Measurements from ENCODE around the gene RTN4RL1. TPM values are rescaled to one million over a fixed set of nuclear protein-coding genes. Genes with fewer than 3 reads are reported as not detected.

Gene RTN4RL1, protein sequence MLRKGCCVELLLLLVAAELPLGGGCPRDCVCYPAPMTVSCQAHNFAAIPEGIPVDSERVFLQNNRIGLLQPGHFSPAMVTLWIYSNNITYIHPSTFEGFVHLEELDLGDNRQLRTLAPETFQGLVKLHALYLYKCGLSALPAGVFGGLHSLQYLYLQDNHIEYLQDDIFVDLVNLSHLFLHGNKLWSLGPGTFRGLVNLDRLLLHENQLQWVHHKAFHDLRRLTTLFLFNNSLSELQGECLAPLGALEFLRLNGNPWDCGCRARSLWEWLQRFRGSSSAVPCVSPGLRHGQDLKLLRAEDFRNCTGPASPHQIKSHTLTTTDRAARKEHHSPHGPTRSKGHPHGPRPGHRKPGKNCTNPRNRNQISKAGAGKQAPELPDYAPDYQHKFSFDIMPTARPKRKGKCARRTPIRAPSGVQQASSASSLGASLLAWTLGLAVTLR
- total RNA-seq: under 1 TPM; 0.17 to 0.21 TPM

DNA sequence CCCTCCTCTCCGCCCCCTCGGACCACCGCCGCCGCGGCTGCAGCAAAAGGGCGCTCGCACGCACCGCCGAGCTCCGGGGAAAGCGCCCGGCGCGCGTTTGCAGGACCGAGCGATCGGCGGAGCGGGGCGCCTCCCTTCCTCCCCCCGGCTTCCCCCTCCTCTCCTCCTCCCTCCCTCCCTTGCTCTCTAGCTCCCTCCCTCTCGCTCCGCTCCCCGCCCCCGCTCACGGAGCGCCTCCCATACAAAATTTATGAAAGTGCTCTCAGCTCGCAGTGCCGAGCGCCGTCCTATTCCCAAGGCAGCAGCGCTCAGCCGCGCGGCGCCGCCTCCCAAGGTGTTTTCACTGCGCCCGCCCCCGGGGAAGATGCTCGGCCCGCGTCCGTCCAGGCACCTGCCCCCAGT lies at the start of gene RTN4RL1:
TSS of gene RTN4RL1 (minus strand) at position 115 of the 402 bp plus-strand sequence. CDS start 469 bp downstream, outside the sequence.
- CTCF ChIA-PET: interaction anchor here (0.6 to 3.6 kb wide), 10 partner anchors 20 to 376 kb away, joined by 3 to 23 read pairs (median 5); partner anchors contain the start of genes HIC1 and RILP
- intact Hi-C loops (cut with micrococcal nuclease): no loop called here
- Mint-ChIP-seq H3K4me3 (peak within 1 kb of the TSS; percentile 66), H3K9me3 (no peaks in the 10 kb centered on the region), H3K27me3 (peaks cover 31% of the 10 kb centered on the region), H3K36me3 (no peaks in the 10 kb centered on the region), H3K4me1 (ENCODE audit: low read depth) (peaks cover 9% of the 10 kb centered on the region), H3K27ac (no peak within 1 kb of the TSS)
- peak; percentile 77 for DNase-seq
- POLR2A ChIA-PET: interaction anchor here (0.5 to 0.6 kb wide), 3 partner anchors 302 to 310 kb away, joined by 3 read pairs; no protein-coding TSS in a partner anchor

DNA sequence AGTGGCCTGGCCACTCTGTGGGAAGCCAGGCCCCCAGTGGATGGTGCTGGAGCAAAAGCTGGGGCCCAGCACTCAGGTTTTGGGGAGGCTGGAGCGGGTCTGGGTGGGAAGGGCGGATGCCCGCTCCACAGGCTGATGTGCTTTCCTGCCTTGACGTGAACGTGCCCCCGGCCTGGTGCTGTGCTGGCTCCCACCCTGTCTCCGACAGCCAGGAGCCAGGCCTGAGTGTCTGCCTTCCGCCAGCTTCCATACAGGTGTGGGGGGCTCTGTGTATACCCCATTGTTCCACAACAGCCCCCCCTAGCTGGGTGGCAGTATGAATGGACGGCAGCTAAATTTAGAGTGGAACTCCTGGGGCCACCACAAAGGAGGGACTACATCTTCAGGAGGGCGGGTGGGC lies 49.8 kb upstream of the RTN4RL1 start:
- POLR2A ChIA-PET: interaction anchor here (0.6 to 0.9 kb wide), 2 partner anchors 11 to 1629 kb away, joined by 3 read pairs; no protein-coding TSS in a partner anchor
- peaks cover 27% of the 10 kb centered on the region for H3K4me1 Mint-ChIP-seq (ENCODE audit: low read depth)
- H3K27me3 Mint-ChIP-seq: no peaks in the 10 kb centered on the region
- intact Hi-C loops (cut with micrococcal nuclease): no loop called here
- no peak overlapping the region for H3K27ac Mint-ChIP-seq
- CTCF ChIA-PET: interaction anchor here (0.8 kb wide), 1 partner anchor 170 kb away, joined by 3 read pairs; no protein-coding TSS in a partner anchor
- peaks cover 42% of the 10 kb centered on the region for H3K36me3 Mint-ChIP-seq
- no peak for DNase-seq
- H3K9me3 Mint-ChIP-seq: no peaks in the 10 kb centered on the region
- no peak overlapping the region for H3K4me3 Mint-ChIP-seq

DNA sequence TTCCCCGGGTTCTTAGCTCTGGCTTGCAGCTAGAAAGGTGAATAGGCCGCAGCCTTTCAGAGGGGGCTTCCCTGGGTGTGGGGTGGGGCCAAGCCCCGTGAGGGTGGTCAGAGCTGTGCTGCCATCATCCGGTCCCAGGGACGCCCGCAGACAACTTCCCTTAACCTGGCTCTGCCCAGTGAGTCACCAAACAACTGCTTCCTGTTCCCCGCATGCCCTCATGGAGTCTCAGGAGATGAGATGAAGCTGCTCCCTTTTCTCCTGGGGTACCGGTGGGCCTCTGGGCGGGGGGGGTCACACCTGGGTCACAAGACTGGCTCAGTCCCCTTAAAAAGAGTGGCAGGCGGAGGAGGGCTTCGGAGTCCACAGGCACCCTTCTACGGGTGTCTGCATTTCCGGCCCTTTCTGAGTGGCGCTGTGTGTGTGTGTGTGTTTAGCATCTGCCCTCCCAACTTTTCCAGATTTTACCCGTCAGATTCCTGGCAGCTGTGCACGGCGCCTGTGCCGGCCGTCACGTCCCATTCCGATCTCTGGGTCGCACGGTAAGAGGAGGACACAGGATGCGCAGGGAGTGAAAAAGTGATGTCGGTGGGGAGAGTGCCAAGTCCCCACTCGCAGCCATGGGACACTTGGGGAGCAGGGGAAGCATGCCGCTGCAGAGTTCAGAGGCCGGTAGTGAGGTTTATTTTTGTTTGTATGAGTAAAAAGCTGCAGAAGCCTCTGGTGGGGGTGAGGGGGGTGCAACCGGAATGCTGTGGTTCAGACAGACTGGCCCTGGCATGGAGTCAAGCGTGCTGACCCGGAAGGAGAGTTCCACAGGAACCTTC lies 46.5 kb upstream of the RTN4RL1 start:
- H3K4me1 Mint-ChIP-seq (ENCODE audit: low read depth): peaks cover 49% of the 10 kb centered on the region
- DNase-seq: no peak
- ChIA-PET POLR2A (interaction anchor here (1.0 to 5.7 kb wide), 6 partner anchors 10 to 182 kb away, joined by 5 to 82 read pairs (median 7); no protein-coding TSS in a partner anchor), CTCF (interaction anchor here (0.9 to 8.3 kb wide), 5 partner anchors 12 to 211 kb away, joined by 3 to 122 read pairs (median 6); partner anchors contain the start of gene HIC1)
- H3K27ac Mint-ChIP-seq: peak overlapping the region; percentile 93
- H3K36me3 Mint-ChIP-seq: peaks cover 46% of the 10 kb centered on the region
- H3K4me3 Mint-ChIP-seq: peak overlapping the region; percentile 7
- intact Hi-C loops (cut with micrococcal nuclease): no loop called here
- no peaks in the 10 kb centered on the region for H3K9me3 Mint-ChIP-seq
- H3K27me3 Mint-ChIP-seq: peaks cover 2% of the 10 kb centered on the region

DNA sequence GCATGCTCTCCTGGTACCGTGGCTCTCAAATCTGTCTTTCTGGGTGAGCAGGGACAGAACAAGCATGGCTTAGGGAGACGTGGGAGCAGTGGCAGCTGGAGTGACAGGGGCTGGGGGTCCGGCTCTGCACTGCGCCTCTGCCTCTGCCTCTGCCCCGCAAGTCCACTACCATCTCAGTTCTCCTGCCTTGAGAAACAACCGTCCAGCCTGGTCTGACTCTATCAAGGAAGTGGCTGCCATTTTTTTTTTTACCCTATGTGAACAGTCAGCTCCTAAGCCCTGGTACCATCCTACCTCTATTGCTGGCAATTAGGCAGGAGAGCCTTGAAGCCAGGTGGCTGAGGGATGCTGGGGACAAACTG lies 45.9 kb upstream of the RTN4RL1 start:
- Mint-ChIP-seq H3K4me3 (peak overlapping the region; percentile 36), H3K9me3 (no peaks in the 10 kb centered on the region), H3K36me3 (peaks cover 45% of the 10 kb centered on the region), H3K4me1 (ENCODE audit: low read depth) (peaks cover 49% of the 10 kb centered on the region), H3K27me3 (peaks cover 2% of the 10 kb centered on the region), H3K27ac (peak overlapping the region; percentile 93)
- CTCF ChIA-PET: interaction anchor here (0.9 to 8.3 kb wide), 7 partner anchors 13 to 212 kb away, joined by 3 to 122 read pairs (median 6); partner anchors contain the start of gene HIC1
- intact Hi-C loops (cut with micrococcal nuclease): no loop called here
- POLR2A ChIA-PET: interaction anchor here (0.6 to 5.7 kb wide), 9 partner anchors 11 to 193 kb away, joined by 3 to 82 read pairs (median 5); no protein-coding TSS in a partner anchor
- DNase-seq: no peak

DNA sequence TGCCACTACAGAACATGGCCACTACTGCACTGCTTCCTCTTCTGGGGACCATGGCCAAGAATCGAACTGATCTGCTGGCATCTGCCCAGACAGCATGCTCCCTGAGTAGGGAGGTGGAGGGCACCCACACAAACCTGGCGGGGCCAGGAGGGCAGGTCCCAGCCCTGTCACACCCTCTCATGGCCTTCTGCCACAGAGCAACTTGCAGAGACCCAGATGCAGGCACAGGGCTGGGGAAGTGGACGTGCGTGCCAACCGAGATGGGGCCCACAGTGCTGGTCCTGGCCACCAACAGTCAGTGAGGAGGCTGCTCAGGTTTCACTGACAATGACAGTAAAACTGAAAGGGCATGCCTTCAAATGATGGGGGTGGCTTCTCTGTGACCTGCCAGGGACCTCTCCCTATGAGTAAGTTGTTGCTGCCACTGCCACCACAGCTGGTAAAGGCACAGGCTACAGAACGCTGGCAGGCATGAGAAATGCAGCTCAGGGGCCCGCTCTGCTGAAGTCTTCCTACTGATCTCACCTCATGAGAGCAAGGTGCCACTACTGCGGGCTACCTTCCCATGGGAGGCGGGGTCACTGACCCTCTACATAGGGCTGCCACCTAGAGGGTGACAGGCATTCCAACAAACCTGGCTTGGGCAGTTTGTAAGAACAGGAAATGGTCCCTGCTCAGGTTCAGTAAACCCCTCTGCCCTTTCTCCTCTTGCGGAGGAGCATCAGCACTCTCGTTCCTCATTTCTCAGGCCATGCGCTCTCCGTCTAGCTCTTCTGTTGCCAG lies 45.3 kb upstream of the RTN4RL1 start:
- Mint-ChIP-seq H3K27me3 (peaks cover 2% of the 10 kb centered on the region), H3K4me1 (ENCODE audit: low read depth) (peaks cover 48% of the 10 kb centered on the region), H3K27ac (peak overlapping the region; percentile 93), H3K4me3 (peak overlapping the region; percentile 60), H3K9me3 (no peaks in the 10 kb centered on the region), H3K36me3 (peaks cover 50% of the 10 kb centered on the region)
- peak; percentile 93 for DNase-seq
- intact Hi-C loops (cut with micrococcal nuclease): loop anchor here (1.0 kb wide), 2 partner anchors 17 to 170 kb away; no protein-coding TSS in a partner anchor
- POLR2A ChIA-PET: interaction anchor here (0.5 to 5.7 kb wide), 12 partner anchors 12 to 1643 kb away, joined by 3 to 82 read pairs (median 4); no protein-coding TSS in a partner anchor
- CTCF ChIA-PET: interaction anchor here (0.9 to 8.3 kb wide), 8 partner anchors 13 to 212 kb away, joined by 3 to 122 read pairs (median 6); partner anchors contain the start of gene HIC1

DNA sequence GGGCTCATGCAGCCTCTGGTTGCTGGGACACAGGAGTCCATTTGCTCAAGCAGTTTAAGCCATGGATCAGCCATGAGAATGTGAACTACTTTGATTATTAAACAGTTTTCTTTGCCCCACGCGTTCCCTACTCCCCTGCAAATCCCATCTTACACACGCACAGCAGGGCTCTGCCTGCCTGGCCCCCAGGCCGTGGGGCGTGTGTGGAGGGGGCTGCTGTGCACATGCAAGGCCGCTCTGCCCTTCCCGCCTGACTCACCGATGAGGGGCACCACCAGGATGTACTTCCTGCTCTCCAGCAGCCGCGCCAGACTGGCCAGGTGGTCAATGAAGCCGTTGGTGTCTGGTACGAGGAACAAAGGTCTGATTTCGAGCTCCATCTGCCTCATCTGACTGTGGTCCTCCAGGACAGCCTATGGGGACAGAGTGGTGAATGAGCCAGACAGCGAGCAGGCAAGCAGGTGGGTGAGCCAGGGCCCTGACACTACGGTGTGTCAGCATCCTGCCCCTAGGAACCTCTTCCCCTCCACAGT lies 43.5 kb upstream of the RTN4RL1 start:
- peak overlapping the region; percentile 57 for H3K4me3 Mint-ChIP-seq
- H3K9me3 Mint-ChIP-seq: no peaks in the 10 kb centered on the region
- H3K27ac Mint-ChIP-seq: peak overlapping the region; percentile 93
- ChIA-PET POLR2A (interaction anchor here (0.5 to 5.7 kb wide), 4 partner anchors 10 to 19 kb away, joined by 3 to 82 read pairs (median 6); no protein-coding TSS in a partner anchor), CTCF (interaction anchor here (1.0 to 8.3 kb wide), 7 partner anchors 12 to 176 kb away, joined by 3 to 122 read pairs (median 5); partner anchors contain the start of gene HIC1)
- peak; percentile 71 for DNase-seq
- peaks cover 66% of the 10 kb centered on the region for H3K36me3 Mint-ChIP-seq
- intact Hi-C loops (cut with micrococcal nuclease): no loop called here
- peaks cover 2% of the 10 kb centered on the region for H3K27me3 Mint-ChIP-seq
- peaks cover 49% of the 10 kb centered on the region for H3K4me1 Mint-ChIP-seq (ENCODE audit: low read depth)

DNA sequence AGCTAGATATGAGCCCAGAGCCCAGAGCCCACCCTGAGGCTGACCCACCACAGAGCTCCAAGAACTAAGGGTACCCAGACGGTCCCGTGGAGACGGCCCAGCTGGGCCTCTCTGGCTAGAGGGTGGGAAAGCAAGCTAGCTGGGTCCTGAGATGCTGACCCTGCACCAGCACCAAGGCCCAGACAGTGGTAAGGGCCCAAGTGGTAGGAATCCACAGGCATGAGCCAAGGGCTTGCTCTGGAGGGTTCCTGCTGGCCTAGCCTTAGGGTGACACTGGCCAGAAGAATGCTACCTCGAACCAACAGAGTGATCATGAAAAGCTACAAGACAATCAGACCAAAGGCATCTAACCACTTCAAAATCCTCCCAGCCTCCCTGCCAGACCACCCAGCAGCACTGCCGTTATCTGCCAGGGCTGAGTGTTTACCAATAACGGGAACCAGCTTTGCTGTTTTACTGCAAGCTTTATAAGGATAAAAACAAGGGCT lies 42.9 kb upstream of the RTN4RL1 start:
- intact Hi-C loops (cut with micrococcal nuclease): no loop called here
- ChIA-PET CTCF (interaction anchor here (1.1 to 8.3 kb wide), 5 partner anchors 12 to 177 kb away, joined by 3 to 122 read pairs (median 6); partner anchors contain the start of gene HIC1), POLR2A (interaction anchor here (0.6 to 5.7 kb wide), 3 partner anchors 10 to 20 kb away, joined by 3 to 82 read pairs (median 9); no protein-coding TSS in a partner anchor)
- Mint-ChIP-seq H3K27ac (peak overlapping the region; percentile 93), H3K27me3 (peaks cover 2% of the 10 kb centered on the region), H3K36me3 (peaks cover 71% of the 10 kb centered on the region), H3K4me1 (ENCODE audit: low read depth) (peaks cover 49% of the 10 kb centered on the region), H3K4me3 (peak overlapping the region; percentile 57), H3K9me3 (no peaks in the 10 kb centered on the region)
- DNase-seq: no peak

DNA sequence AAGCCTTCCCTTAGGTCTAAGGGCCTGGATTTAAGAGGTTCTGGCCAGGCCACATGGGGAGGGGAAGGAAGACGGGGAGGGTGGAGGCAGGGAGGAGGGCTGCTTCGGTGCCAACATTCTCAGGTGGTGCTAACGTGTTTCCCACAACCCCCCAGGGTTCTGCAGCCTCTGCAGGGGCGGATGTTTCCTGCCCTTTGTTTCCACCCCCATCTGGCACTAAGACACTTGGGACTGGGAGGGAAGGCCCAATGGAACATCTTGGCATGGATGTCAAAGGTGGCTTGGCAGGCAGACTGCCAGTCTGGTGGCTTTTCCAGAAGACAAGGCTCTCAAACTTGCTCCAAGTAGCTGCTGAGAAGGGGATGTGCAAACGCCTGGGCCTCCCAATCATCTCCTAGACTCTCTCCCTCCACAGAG lies 42.5 kb upstream of the RTN4RL1 start:
- H3K9me3 Mint-ChIP-seq: no peaks in the 10 kb centered on the region
- H3K27me3 Mint-ChIP-seq: peaks cover 2% of the 10 kb centered on the region
- DNase-seq: no peak
- H3K4me3 Mint-ChIP-seq: peak overlapping the region; percentile 24
- ChIA-PET CTCF (interaction anchor here (3.4 to 8.3 kb wide), 3 partner anchors 11 to 178 kb away, joined by 28 to 122 read pairs (median 36); partner anchors contain the start of gene HIC1), POLR2A (interaction anchor here (5.7 kb wide), 1 partner anchor 20 kb away, joined by 82 read pairs; no protein-coding TSS in a partner anchor)
- no peak overlapping the region for H3K27ac Mint-ChIP-seq
- peaks cover 49% of the 10 kb centered on the region for H3K4me1 Mint-ChIP-seq (ENCODE audit: low read depth)
- intact Hi-C loops (cut with micrococcal nuclease): no loop called here
- H3K36me3 Mint-ChIP-seq: peaks cover 70% of the 10 kb centered on the region

DNA sequence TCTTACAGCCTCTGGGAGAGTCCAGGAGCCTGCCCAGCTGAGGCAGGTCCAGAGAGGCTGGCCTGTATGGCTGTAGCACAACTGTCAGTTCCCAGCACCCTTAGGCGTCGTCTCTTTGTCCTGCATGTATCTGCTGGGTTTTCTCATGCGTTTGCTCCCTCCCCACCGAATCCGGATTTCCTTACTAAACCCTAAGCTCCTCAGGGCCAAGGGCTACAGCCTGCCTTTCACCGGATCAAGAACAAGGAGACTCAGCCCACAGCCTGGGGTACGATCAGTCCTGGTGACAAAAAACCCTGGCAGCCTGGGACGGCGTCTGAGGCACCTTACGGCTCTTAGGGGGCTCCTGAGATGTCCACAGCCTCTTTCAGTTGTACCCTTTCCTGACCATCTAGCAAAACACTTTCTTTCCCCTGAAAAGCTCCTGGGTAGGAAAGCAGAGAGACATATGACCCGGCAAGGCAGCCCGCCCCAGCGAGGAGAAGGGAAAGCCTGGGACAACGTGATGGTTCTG lies 42.0 kb upstream of the RTN4RL1 start:
- peaks cover 70% of the 10 kb centered on the region for H3K36me3 Mint-ChIP-seq
- intact Hi-C loops (cut with micrococcal nuclease): no loop called here
- H3K4me3 Mint-ChIP-seq: peak overlapping the region; percentile 24
- CTCF ChIA-PET: interaction anchor here (4.3 to 8.3 kb wide), 2 partner anchors 11 to 178 kb away, joined by 36 to 122 read pairs; partner anchors contain the start of gene HIC1
- H3K27ac Mint-ChIP-seq: no peak overlapping the region
- POLR2A ChIA-PET: interaction anchor here (1.1 to 5.7 kb wide), 2 partner anchors 12 to 21 kb away, joined by 4 to 82 read pairs; partner anchors contain the start of gene HIC1
- no peaks in the 10 kb centered on the region for H3K9me3 Mint-ChIP-seq
- H3K27me3 Mint-ChIP-seq: peaks cover 2% of the 10 kb centered on the region
- H3K4me1 Mint-ChIP-seq (ENCODE audit: low read depth): peaks cover 47% of the 10 kb centered on the region
- no peak for DNase-seq

DNA sequence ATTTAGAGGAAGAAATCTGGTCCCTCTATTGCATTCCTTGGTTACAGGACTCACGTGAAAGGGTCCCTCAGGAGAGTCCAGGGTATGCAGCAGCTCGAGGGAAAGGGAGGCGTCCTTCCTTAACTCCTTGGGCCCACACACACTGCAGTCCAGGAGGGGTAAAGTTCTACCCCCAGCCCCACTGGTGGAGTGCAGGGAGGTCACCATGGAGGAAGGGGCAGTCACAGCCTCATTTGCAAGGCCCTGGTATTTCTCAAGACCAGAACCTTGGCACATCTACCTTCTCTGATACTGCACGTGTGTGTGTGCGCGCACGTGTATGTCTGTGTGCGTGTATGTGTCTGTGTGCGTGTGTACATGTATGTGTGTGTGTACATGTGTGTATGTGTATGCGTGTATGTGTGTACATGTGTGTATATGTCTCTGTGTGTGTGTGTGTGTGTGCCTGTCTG lies 40.8 kb upstream of the RTN4RL1 start:
- no peak overlapping the region for H3K27ac Mint-ChIP-seq
- DNase-seq: no peak
- POLR2A ChIA-PET: interaction anchor here (1.1 to 2.0 kb wide), 2 partner anchors 10 to 11 kb away, joined by 4 to 12 read pairs; partner anchors contain the start of gene HIC1
- H3K27me3 Mint-ChIP-seq: peaks cover 2% of the 10 kb centered on the region
- peaks cover 36% of the 10 kb centered on the region for H3K4me1 Mint-ChIP-seq (ENCODE audit: low read depth)
- H3K4me3 Mint-ChIP-seq: no peak overlapping the region
- intact Hi-C loops (cut with micrococcal nuclease): no loop called here
- CTCF ChIA-PET: interaction anchor here (1.2 to 8.3 kb wide), 4 partner anchors 9 to 179 kb away, joined by 5 to 122 read pairs (median 20); partner anchors contain the start of gene HIC1
- peaks cover 70% of the 10 kb centered on the region for H3K36me3 Mint-ChIP-seq
- no peaks in the 10 kb centered on the region for H3K9me3 Mint-ChIP-seq

Data from activated CD4-positive, alpha-beta memory T cell treated with anti-CD3 and anti-CD28 coated beads for 36 hours (primary cell).